WTC11 (cell line): Measurements from ENCODE around the gene MACROD2. TPM values are rescaled to one million over a fixed set of nuclear protein-coding genes. Genes with fewer than 3 reads are reported as not detected.

Experiments
- ATAC-seq: fragments of 200-7000 bp; cut with Tn5 transposase; 2 replicates; pipeline ENCODE4 v1.10.0; 2021; ENCODE audit warnings: mild to moderate bottlenecking, moderate library complexity
- CTCF ChIA-PET: fragments of 300-600 bp; sonication (Branson Sonifier 250); formaldehyde crosslinking; loops from one replicate; lab custom pipeline; 2021; ENCODE audit warnings: antibody characterized with exemption; lab: Charles Lee
- POLR2A ChIA-PET: fragments of 350-600 bp; sonication (Branson Sonifier 250); formaldehyde crosslinking; loops from one replicate; lab custom pipeline; 2021; ENCODE audit warnings: antibody characterized with exemption; lab: Charles Lee
- DNase-seq: peaks from one replicate; pipeline ENCODE4 v3.0.0; 2021; ENCODE audit warnings: low spot score
- H3K27ac Mint-ChIP-seq: 2 replicates; pipeline ENCODE4 v1.8.0; 2021; ENCODE audit warnings: mixed read lengths
- H3K27me3 Mint-ChIP-seq: 2 replicates; pipeline ENCODE4 v1.8.0; 2021; ENCODE audit warnings: low read depth, mild to moderate bottlenecking, moderate library complexity, mixed read lengths
- H3K36me3 Mint-ChIP-seq: 2 replicates; pipeline ENCODE4 v1.8.0; 2021; ENCODE audit warnings: mixed read lengths
- H3K4me1 Mint-ChIP-seq: 2 replicates; pipeline ENCODE4 v1.8.0; 2022; ENCODE audit warnings: mixed read lengths
- H3K4me3 Mint-ChIP-seq: 2 replicates; pipeline ENCODE4 v1.8.0; 2021; ENCODE audit warnings: mild to moderate bottlenecking, moderate library complexity, mixed read lengths
- H3K9me3 Mint-ChIP-seq: 2 replicates; pipeline ENCODE4 v1.8.0; 2021; ENCODE audit warnings: mixed read lengths
- ATF2 ChIP-seq: sonication (generic); formaldehyde crosslinking; IDR thresholded peaks from 2 replicates; pipeline ENCODE4 v1.8.1; 2022; ENCODE audit warnings: low read depth, missing genetic modification reagents, borderline replicate concordance
- ATF3 ChIP-seq: sonication (generic); formaldehyde crosslinking; conservative IDR thresholded peaks from 2 replicates; pipeline ENCODE4 v1.8.1; 2022; ENCODE audit warnings: mild to moderate bottlenecking, missing genetic modification reagents
- ATF6 ChIP-seq: sonication (generic); formaldehyde crosslinking; IDR thresholded peaks from 2 replicates; pipeline ENCODE4 v1.8.1; 2023; ENCODE audit warnings: mild to moderate bottlenecking, missing genetic modification reagents
- CREB1 ChIP-seq: sonication (generic); formaldehyde crosslinking; IDR thresholded peaks from 2 replicates; pipeline ENCODE4 v1.8.0; 2023; ENCODE audit warnings: mild to moderate bottlenecking, missing genetic modification reagents
- ESRRA ChIP-seq: sonication (generic); formaldehyde crosslinking; IDR thresholded peaks from 2 replicates; pipeline ENCODE4 v1.8.1; 2022; ENCODE audit warnings: mild to moderate bottlenecking, missing genetic modification reagents, borderline replicate concordance
- FOXP4 ChIP-seq: sonication (generic); formaldehyde crosslinking; IDR thresholded peaks from 2 replicates; pipeline ENCODE4 v1.8.0; 2022; ENCODE audit warnings: mild to moderate bottlenecking, missing genetic modification reagents
- GABPB1 ChIP-seq: sonication (generic); formaldehyde crosslinking; IDR thresholded peaks from 2 replicates; pipeline ENCODE4 v1.8.1; 2023; ENCODE audit warnings: mild to moderate bottlenecking, missing genetic modification reagents
- HMGA2 ChIP-seq: fragments of 250-450 bp; sonication (Bioruptor Pico); IDR thresholded peaks from 2 replicates; pipeline ENCODE4 v1.4.0; 2021; ENCODE audit warnings: mild to moderate bottlenecking, moderate library complexity
- JAZF1 ChIP-seq: fragments of 250-450 bp; sonication (Bioruptor Pico); IDR thresholded peaks from 2 replicates; pipeline ENCODE4 v1.9.0; 2021; ENCODE audit warnings: moderate library complexity, mild to moderate bottlenecking, inconsistent platforms
- NFYB ChIP-seq: sonication (generic); formaldehyde crosslinking; conservative IDR thresholded peaks from 2 replicates; pipeline ENCODE4 v1.8.0; 2022; ENCODE audit warnings: low read depth, missing genetic modification reagents
- NR3C1 ChIP-seq: sonication (generic); formaldehyde crosslinking; conservative IDR thresholded peaks from 2 replicates; pipeline ENCODE4 v1.8.1; 2023; ENCODE audit warnings: low read depth, mild to moderate bottlenecking, missing genetic modification reagents
- PREB ChIP-seq: sonication (generic); formaldehyde crosslinking; IDR thresholded peaks from 2 replicates; pipeline ENCODE4 v1.8.1; 2022; ENCODE audit warnings: mild to moderate bottlenecking, missing genetic modification reagents, moderate library complexity, borderline replicate concordance
- PRRX2 ChIP-seq: fragments of 250-450 bp; sonication (Bioruptor Pico); IDR thresholded peaks from 2 replicates; pipeline ENCODE4 v1.8.0; 2021; ENCODE audit warnings: mild to moderate bottlenecking
- RORB ChIP-seq: fragments of 250-450 bp; sonication (Bioruptor Pico); IDR thresholded peaks from 2 replicates; pipeline ENCODE4 v1.9.0; 2021; ENCODE audit warnings: mild to moderate bottlenecking
- TP53 ChIP-seq: sonication (generic); formaldehyde crosslinking; IDR thresholded peaks from 2 replicates; pipeline ENCODE4 v1.8.1; 2023; ENCODE audit warnings: mild to moderate bottlenecking, missing genetic modification reagents
- USF1 ChIP-seq: sonication (generic); formaldehyde crosslinking; IDR thresholded peaks from 2 replicates; pipeline ENCODE4 v1.8.0; 2022; ENCODE audit warnings: mild to moderate bottlenecking, missing genetic modification reagents
- ZNF138 ChIP-seq: sonication (generic); formaldehyde crosslinking; conservative IDR thresholded peaks from 2 replicates; pipeline ENCODE4 v1.8.1; 2022; ENCODE audit warnings: mild to moderate bottlenecking, moderate library complexity, missing genetic modification reagents
- ZNF219 ChIP-seq: sonication (generic); formaldehyde crosslinking; IDR thresholded peaks from 2 replicates; pipeline ENCODE4 v1.8.0; 2023; ENCODE audit warnings: missing genetic modification reagents, mild to moderate bottlenecking, borderline replicate concordance
- ZNF281 ChIP-seq: sonication (generic); formaldehyde crosslinking; IDR thresholded peaks from 2 replicates; pipeline ENCODE4 v1.8.0; 2023; ENCODE audit warnings: mild to moderate bottlenecking, missing genetic modification reagents
- total RNA-seq: library from RNA; stranded (reverse); gene quantifications from 3 replicates; pipeline ENCODE4 v1.2.3, GENCODE V29; 2021

MACROD2 gene
- total RNA-seq, 1 experiment from 2014 or later, result 4.1 TPM

GRCh38 chr20:14709439-14709838, 714.1 kb downstream of the MACROD2 start:
- Mint-ChIP-seq H3K27ac (no peak overlapping the region), H3K27me3 (no peaks in the 10 kb centered on the region; the same call in 1 of the 2 replicates), H3K4me3 (no peak overlapping the region), H3K36me3 (no peaks in the 10 kb centered on the region; the same call in 1 of the 2 replicates), H3K4me1 (peaks cover 55% of the 10 kb centered on the region), H3K9me3 (peaks cover 4% of the 10 kb centered on the region)
- ATAC-seq (no peak), DNase-seq (no peak)
- POLR2A ChIA-PET, result no interaction called here
- CTCF ChIA-PET, result no interaction called here
- TF ChIP-seq PRRX2 (no peak), PREB (CRISPR knock-in tag) (no peak), ESRRA (CRISPR knock-in tag) (no peak), CREB1 (CRISPR knock-in tag) (no peak), GABPB1 (CRISPR knock-in tag) (no peak), ATF6 (CRISPR knock-in tag) (no peak), ATF3 (no peak), NFYB (CRISPR knock-in tag) (no peak), JAZF1 (CRISPR knock-in tag) (no peak), HMGA2 (CRISPR knock-in tag) (no peak), FOXP4 (CRISPR knock-in tag) (no peak), RORB (CRISPR knock-in tag) (no peak), NR3C1 (CRISPR knock-in tag) (no peak), TP53 (CRISPR knock-in tag) (no peak), ZNF281 (CRISPR knock-in tag) (no peak), USF1 (CRISPR knock-in tag) (no peak), ZNF138 (CRISPR knock-in tag) (no peak), ATF2 (CRISPR knock-in tag) (no peak), ZNF219 (no peak)
- TF ChIP-seq, all 79 proteins: peak for 0
